Measurements from ENCODE around the gene KDR.
A peak's percentile ranks its signal among the peaks of the same experiment; 100 is the strongest.

Gene KDR

GRCh38 chr4:55122235-55122634, 3.2 kb downstream of the KDR start:
- DNase-seq, result no peak

- no peak for DNase-seq
Observed at GRCh38 chr4:55121246-55121645, 4.1 kb downstream of the KDR start.

- DNase-seq, result no peak
Observed at GRCh38 chr4:55118397-55118796, 7.0 kb downstream of the KDR start.

DNA sequence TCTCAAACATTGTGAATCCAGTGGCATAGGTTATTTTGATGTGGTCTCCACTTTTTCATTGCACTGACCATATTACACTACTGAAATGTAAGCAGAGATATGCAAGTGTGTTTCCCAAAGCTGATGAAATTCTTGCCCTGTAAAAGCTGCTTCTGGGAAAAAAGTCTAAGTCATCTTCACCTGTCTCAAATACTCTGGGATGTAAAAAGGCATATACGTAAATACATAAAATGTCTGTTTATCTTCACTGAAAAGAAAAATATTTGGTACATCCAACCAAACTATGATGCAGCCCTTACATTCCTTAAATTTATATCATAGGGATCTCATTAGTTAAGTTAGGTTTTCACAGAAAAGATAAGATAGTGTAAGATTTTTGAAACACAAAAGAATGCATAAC, 7.9 kb downstream of the KDR start:
- no peak for DNase-seq

DNA sequence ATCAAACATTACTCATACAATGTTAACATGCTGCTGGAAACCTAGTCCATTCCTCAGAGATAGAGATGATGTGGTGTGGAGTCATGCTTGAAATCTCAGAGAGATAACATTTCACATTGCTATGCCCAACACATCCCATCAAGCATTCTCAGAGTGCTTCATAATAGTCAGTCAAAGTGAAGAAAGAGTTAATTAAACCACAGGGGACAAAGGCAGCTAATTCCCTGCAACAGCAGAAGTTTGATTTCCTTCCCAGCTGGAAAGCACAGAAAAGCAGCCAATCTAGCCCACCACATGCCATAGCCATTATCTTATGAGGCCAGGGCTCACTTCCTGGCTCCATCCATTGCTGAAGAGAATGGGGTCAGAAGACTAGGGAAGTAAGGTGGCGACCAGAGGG, 8.9 kb downstream of the KDR start:
- DNase-seq, result no peak

DNA sequence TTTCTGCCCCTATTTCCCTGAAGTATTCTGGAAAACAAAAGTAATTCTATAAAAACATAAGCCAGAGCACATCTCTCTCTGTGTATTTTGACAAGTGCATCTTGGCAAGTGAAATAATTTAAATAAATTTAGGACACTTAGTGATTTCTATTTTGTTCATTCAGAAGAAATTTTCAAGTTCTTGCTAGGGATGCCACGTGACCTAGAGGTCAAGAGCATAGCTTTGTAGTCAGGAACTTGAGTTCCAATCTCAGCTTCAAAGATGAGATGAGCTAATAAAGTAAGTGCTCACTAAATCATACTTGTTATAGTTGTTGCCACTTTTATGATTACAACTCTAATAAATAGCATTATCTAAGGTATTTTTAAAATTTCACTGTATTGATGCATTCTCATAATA, 13.8 kb downstream of the KDR start:
- no peak for DNase-seq

DNA sequence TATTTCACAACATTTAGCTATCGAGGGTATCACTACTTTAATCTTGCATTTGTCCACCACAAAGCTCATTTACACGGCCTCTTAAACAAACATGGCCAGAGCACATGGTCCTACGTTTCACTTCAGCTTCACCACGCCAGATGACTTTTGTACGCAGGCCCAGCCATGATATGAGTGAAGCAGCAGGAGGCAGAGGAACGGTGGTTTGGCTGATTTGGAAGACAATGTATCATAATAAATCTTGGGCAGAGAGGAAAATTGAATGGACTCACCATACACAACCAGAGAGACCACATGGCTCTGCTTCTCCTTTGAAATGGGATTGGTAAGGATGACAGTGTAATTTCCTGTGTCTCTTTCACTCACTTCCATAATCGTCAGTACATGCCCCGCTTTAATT, 15.3 kb downstream of the KDR start:
- DNase-seq, result no peak

DNA sequence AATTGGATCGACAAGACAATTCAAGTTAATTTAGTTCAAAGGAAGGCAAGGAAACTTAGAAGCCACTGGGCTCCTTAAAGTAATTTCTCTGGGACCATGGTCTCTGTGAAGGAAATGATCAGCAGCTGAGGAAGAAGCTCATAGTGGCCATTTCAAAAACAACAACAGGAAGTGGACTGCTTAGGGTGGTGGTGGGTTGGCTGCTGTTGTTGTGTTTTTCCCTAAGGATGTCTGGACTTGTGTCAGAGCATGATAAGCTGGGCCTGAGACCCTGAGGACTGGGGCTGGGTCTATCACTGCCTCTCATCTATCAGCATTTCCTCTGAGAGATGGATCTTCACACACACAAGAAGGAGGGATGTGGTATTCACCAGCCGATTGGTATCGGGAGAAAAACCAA, 18.3 kb downstream of the KDR start:
- no peak for DNase-seq

DNA sequence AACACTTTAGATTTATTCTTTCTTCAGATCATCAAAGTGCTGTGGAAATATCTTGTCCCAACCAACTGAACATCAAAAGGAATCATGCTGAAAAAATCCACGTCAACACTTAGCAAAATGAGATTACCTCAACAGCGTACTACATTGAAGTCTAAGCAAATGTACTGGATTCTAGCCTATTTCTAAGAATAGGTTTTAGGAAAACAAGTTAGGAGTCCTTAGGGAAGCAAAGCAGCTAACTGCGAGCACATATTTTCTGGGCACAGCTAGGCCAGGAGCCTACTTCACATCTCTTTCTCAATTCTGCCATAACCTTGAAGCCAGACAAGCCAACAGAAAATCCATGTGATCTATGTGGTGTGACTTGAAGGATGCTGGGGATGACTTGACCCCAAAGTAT, 22.2 kb downstream of the KDR start:
- no peak for DNase-seq

- no peak for DNase-seq
Observed at GRCh38 chr4:55099816-55100215, 25.6 kb downstream of the KDR start.

- no peak for DNase-seq
Observed at GRCh38 chr4:55098456-55099204, 26.8 kb downstream of the KDR start.

DNA sequence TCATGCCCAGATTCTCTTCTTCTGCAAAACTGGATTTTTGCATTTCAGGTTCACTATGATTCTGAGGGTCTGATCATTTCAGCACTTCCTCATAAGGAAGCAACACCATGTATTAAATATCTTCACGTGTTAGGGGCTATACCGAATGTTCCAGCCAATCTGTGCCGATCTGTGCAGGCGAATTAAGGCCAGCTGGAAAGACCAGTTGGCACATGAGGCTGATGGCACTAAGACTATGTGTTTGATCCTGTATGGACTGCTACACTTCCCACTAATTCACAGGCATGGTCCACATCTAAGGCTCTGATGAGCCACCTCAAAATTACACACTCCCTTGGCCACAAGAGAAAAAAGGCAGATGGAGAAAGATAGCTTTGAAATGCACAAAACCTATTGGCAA, 28.8 kb downstream of the KDR start:
- no peak for DNase-seq

DNA sequence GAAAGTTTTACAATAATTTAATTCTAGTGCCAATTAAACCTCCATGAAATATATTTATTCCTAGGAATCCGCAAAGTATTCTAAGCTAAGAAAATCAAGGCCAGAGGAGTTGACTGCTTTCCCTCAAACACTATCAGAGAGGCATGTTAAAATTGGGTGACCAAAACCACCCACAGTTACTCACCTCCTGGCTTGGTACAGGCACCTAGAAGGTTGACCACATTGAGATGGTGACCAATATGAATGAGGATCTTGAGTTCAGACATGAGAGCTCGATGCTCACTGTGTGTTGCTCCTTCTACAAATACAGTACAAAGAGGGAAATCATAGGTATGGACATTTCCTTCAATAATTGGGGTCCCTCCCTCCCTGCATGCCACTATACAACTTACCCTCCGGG, 29.4 kb downstream of the KDR start:
- no peak for DNase-seq

DNA sequence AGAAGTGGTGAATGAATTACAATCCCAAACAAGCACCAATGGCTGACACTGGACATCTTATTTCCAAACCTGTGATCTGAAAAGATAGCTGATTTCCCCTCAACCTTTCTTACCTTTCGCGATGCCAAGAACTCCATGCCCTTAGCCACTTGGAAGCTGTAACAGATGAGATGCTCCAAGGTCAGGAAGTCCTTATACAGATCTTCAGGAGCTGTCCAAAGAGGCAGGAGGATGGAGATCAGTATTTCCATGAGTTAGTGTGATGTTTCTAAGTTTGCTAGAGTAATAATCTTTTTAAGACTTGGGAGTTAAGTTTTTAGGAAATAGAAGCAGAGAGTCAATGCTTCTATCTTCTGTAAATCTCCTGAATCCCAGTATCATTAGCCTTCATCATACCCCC, 32.9 kb downstream of the KDR start:
- no peak for DNase-seq

DNA sequence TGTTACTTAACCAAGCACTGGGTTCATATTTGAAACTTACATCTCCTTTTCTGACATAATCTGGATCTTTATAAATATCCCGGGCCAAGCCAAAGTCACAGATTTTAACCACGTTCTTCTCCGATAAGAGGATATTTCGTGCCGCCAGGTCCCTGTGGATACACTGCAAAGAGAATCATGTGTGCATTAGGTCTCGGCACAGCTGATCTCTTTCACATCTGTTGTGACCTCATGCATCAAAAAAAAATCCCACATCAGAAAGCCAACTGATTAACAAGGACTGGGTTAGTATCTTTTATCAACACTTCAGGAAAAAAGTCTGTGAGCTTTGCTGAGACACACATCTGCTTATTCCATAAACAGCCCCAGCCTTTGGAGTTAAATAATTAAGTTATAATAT, 35.5 kb downstream of the KDR start:
- no peak for DNase-seq

DNA sequence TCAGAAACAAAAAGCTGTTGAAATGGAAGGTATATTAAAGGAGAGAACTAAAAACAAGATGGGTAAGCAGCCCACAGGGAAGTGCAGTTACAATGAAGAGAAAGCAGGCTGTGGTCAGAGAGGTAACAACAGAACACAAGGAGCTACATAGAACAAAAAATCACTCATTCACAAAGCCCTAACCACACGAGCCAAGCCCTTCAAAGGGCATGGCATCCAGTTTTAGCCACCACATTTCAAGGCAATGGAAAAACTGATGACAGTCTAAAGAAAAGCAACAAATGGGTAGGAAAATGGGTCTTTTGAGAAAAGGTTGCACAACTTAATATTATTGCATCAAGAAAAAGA, 37.5 kb downstream of the KDR start:
- DNase-seq, result no peak

DNA sequence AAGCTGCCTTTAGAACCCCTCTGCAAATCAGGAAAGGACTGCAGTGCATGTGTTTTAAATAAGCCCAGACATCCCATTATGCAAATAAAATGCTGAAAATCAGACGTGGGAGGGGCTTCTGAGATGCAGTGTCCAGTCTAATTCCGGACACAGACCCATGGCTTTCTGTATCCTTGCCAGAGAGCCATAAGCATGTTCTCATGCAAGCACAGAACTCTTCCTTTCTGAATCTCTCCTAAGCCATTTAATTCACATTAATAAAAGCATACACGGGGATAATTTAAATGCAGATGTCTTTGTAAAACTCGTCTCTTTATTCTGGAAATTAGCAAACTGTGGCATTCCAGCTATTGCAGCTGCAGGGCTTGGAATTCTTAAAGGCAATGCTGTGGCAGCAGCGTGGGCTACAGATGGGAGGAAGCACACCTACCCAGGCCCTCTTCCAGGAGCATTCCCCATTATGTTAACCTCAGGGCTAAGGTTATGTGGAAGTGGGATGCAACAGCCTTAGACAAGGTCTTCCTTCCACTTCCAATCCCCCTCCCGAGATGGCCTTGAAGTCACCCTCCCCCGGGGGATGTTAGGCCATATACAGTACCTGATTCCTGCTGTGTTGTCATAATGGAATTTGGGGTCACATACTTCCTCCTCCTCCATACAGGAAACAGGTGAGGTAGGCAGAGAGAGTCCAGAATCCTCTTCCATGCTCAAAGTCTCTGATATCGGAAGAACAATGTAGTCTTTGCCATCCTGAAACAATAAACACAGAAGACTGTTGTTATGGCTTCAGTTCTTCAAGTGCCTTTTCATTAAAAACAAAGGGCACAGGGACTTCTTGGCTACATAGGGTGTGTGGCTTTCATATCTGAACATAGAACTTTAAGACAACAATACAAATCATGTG, 38.1 kb downstream of the KDR start:
- peak in 1 of 2 donors; percentile 42 for DNase-seq

DNA sequence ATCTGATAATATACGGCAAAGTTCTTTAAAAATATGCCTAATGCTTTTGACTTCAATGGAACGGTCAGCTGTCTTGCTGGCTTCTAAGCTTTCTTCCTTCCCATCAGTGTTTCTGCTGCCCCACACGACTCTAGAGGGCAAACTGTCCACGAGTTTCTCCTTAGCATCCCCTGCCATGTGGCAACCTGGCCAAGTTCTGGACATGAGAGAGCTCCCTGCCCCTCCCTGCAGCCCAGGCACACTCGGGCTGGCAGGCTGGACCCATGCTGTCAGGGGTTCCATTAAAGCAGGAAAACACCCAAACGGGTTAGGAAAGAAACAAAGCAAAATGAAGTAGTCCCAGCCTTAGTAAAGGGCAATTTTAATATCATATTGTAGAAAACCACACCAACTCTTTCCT, 38.8 kb downstream of the KDR start:
- peak; percentile 14 for DNase-seq

DNA sequence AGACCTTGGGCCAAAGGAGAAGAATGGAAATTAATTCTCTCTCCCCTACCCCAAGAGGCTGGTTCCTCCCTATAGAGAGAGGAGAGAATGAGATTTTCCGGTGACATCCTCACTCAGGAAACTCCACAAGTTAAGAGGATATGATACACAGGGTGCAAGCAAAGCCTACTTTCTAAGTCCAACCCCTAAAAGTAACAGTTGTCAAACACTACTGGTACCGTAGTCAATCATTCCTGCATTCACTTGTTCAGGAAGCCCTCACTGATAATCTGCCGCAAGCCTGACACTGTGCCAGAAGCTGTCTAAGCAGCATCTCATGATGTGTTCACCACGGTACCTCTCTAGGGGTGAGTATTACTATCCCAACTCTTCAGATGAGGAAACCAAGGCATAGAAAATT, 41.7 kb downstream of the KDR start:
- DNase-seq, result no peak

DNA sequence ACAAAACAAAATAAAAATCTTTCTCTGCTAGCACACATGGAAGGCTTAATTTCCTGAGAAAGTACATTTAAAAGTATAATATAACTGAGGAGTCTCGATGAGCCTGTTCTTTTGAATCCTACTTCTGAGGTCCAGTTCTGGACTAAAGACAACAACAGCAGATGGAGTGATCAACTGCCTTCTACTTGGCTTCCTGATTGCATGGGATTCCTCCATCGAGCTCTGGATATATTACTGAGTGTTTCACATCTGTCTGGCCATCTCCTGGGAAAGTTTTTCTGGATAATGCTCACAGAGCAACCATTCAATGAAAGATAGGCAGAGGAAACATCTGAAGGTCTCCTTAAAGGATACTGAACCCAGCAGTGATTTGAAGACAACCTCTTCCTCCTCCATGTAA, 42.6 kb downstream of the KDR start:
- DNase-seq, result no peak

DNA sequence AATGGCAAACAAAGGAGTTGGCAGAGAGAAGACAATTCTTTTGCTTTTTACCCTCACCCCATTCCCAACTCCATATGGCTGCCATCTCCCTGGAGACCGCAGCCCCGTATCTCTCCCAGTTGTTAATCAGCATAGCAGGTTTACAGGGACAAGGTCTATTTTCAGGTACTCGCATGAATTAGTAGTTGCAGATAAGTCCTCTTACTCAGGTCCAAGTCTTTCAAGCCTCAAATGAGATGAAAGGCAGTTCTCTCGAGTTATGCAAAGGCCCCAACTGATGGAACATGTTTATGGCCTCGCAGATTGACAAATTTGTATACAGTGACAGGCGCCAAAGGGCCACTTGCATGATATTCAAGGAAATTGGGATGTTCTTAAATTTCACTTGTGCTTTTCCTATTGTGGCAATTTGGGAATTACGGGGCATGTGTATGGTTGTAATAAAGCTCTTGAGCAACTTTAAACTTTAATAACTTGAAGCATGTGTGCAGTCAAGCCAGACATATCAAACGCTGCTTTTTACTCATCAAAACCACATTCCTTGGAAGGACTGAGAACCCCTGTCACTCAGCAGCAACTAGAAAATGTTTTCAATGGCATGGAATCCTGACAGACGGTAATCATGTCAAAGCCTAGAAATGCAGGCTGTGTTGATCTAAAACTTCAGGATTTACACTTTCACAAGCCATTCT, 45.1 kb downstream of the KDR start:
- no peak for DNase-seq

- DNase-seq, result no peak
Observed at GRCh38 chr4:55079451-55080173, 45.8 kb downstream of the KDR start.

- no peak for DNase-seq
Observed at GRCh38 chr4:55078987-55079386, 46.4 kb downstream of the KDR start.

Measured in hippocampal formation (tissue), 2 donors.